Prostate gland (tissue), 2 donors: ENCODE measurements around the gene FAM135A.
A peak's percentile ranks its signal among the peaks of the same experiment; 100 is the strongest.

Source experiments
- POLR2AphosphoS5 ChIP-seq: sonication (generic); formaldehyde crosslinking; IDR thresholded peaks from one replicate; pipeline ENCODE4 v1.6.1; 2017; ENCODE audit warnings: antibody characterized with exemption
- TF ChIP-seq, protein P1 (sequence below), 4 experiments: fragments of 200-600 bp in 2 of 4; fragments of 450-650 bp in 2 of 4; sonication (generic) in 2 of 4; IDR thresholded peaks; 1 replicate in 3 of 4; 2 replicates in 1 of 4; pipeline ENCODE4 v1.5.1; 2016 to 2019; ENCODE audit warnings: antibody characterized with exemption in 4 of 4, mild to moderate bottlenecking in 2 of 4, moderate library complexity in 2 of 4

DNA sequence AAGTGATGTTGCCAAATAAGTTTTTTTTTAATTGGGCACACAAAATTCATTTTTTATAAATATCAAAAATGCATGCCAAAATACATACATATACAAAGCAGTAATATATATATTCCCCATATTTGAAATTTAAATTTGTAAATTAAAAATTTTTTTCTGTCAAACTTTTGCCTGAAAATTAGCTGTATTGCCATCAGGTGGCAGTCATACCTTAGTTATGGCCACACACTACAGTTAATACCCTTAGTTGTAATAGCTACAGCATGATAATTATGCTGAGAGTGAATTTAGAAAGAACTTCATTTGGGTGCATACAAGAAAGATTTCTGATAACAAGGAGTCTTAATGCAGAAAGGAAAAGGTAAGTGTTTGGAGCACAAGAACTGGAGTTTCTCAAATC lies 107.3 kb downstream of the FAM135A start:
- no peak for TF ChIP-seq POLR2AphosphoS5
- TF ChIP-seq, protein P1, sequence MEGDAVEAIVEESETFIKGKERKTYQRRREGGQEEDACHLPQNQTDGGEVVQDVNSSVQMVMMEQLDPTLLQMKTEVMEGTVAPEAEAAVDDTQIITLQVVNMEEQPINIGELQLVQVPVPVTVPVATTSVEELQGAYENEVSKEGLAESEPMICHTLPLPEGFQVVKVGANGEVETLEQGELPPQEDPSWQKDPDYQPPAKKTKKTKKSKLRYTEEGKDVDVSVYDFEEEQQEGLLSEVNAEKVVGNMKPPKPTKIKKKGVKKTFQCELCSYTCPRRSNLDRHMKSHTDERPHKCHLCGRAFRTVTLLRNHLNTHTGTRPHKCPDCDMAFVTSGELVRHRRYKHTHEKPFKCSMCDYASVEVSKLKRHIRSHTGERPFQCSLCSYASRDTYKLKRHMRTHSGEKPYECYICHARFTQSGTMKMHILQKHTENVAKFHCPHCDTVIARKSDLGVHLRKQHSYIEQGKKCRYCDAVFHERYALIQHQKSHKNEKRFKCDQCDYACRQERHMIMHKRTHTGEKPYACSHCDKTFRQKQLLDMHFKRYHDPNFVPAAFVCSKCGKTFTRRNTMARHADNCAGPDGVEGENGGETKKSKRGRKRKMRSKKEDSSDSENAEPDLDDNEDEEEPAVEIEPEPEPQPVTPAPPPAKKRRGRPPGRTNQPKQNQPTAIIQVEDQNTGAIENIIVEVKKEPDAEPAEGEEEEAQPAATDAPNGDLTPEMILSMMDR (IDR thresholded peaks at IDR 0.05): peak in 2 of 4 experiments; percentile 34 to 46
